GM21723 (cell line): ENCODE data around the gene MTHFD1L.

Source experiments
- ATAC-seq: cut with Tn5 transposase; IDR thresholded peaks from one replicate; pipeline ENCODE4 v1.9.1; 2021; ENCODE audit warnings: mild to moderate bottlenecking, moderate library complexity; ENCODE audit not compliant: unreplicated experiment

Gene MTHFD1L

DNA sequence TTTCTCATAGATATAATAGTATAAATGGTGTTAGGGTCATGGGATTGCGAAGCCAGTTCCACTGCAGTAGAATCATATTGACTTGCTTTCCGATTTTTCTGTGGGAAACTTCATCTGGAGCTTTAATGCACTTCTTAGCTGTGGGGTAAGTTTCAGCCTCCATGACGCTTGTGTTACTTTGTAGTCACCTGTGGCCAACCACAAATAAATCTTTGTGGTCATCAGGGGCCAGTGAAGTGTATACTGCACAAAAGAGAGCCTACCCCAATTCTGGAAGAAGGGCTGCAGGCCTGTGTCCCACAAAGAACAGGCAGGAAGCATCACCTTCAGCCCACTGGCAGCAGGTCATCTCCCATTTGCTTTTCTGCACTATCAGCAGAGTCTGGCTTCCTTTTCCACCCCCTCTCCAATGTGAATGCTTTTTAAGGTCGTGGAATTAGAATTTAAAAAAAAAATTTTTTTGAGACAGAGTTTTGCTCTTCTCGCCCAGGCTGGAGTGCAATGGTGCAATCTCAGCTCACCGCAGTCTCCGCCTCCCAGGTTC, 32.0 kb downstream of the MTHFD1L start:
- peak; percentile 49 for ATAC-seq

DNA sequence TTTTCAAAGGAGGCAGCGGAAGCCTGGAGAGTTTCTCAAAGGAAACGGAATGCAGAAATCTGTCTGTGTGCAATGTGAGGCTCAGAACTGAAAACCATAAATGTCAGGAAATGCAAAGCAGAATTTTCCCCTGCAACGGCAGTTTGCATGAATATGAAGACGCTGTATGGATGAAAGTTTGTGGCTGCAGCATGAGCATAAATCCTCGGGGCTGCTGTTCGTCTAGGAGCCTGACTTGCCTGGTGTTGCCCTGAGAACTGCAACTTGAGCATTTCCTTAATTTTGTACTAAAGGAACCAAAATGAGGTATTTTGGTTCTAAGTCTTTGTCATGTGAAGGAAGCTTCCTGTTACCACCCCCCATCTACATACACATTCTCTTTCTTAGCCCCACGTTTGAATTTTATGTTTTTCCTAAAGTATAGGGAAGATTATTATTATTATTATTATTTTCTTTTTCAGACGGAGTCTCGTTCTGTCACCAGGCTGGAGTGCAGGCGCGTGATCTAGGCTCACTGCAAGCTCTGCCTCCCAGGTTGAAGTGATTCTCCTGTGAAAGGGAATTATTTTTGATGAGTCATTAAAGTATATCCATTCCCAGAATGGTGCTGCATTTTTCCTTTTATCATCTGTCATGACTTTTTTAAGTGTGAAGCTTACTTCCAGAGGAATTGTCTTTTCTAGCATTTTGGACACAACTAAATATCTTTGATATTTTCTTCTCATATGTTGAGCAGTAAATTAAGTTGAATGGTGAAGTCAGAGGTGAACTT, 33.1 kb downstream of the MTHFD1L start:
- peak; percentile 34 for ATAC-seq

DNA sequence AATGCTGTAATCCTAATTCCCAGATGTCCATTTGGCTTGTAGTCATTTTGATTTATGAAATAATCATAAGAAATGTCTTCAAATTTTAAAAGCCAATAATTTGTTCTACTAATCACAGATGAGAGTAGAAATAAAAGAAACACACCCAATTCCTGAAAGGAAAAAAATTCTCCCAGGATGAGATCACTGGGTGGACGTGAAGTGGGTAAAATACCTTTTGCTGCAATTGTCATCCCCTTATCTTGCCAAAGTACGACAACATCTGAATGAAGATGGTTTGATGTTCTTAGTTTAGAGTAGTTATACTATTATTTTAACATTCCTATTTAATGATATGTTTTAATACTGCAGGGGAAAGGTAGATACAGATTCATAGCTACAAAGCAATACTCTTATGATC, 33.7 kb downstream of the MTHFD1L start:
- no peak for ATAC-seq

- ATAC-seq = no peak
Measured at GRCh38 chr6:150900049-150900448, 34.5 kb downstream of the MTHFD1L start.

DNA sequence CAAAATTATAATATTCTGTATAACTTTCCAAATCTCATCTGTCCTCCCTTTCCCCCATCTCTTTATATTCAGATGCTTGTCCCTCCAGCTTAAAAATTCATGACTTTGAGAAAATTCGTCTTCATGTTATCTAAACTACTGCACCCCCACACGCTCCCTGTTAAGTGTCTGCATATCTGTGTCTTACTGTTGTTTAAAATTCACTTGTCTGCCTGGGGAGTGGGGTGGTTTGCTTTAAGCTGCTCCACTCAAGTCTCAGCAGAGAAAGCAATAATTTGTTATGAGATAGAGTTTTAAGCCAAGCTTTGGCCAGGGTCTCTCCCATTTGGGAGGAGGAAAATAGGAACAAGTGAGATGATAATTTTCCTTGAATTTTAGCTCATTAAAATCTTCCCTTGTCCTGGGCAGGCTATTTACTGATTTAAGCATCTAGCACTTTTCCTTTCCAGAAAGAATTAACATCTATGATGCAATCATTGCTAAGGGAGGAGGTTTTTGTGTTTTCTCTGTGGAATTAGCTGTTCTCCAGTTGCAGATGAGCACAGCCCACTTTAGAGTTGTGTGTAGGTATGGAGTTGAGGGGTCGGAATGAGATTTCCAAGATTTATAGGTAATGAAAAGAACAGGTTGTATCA, 36.8 kb downstream of the MTHFD1L start:
- no peak for ATAC-seq

DNA sequence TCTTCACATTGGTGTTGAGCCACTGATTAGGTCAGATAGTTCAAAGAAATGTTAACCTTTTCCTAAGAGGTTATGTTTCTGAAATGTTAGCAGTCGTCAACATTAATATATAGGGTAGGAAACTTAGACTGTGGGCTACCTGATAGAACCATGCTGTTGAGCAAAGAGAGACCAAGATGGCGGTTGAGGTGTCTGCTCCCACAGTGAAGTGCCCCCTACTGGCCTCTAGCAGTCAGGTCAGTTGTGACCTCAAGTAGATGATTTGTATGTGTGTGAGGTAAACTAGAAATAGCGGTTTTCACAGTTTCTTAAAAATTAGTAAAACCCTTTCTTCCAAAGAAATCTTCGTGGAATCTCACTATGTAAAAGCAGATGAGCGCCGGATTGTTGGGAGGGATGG, 40.3 kb downstream of the MTHFD1L start:
- ATAC-seq = no peak

DNA sequence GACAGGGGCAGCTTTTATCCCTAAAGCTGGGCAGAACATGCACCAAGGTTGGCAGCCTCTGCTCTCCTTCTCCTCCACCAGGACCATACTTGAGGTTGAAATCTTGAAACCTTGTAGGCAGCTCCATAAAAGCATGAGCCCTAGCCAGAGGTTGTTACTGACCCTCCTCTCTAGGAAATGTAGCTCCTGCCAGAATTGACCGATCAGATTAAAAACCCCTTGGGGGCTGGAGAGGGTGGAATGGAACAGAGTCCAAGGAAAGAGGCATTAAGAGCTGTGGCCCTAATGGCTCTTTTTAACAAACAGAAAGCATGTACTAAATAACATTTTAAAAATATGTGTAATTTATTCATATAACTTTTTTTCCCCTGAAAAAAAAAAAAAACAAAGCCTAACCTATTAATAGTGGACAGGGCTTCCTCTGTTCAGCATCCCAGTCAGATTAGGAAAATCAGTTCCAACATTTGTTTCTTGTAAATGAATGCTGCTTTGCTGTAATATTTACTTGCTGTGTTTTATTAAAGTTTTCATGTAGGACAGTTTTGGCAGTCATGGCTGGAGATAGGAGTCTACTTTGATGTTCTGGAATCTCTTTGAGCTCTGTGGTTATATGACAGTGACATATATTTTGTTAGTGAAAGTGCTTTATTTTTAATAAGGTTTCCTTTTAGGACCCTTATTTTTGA, 41.3 kb downstream of the MTHFD1L start:
- no peak for ATAC-seq

DNA sequence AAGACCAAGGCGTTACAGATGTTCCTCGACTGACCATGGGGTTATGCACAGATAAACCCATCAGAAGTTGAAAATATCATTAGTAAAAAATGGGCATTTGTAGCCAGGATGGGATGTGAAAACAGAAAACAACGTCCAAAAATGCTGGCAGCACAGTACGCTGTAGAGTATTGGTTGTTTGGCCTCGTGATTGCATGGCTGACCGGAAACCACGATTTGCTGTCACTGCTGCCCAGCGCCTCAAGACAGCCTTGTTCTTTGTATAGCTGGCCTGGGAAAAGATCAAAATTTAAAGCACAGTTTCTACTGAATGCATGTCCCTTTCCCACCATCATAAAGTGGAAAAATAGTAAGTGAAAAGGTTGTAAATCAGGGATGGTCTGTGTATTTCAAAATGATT, 41.9 kb downstream of the MTHFD1L start:
- no peak for ATAC-seq

DNA sequence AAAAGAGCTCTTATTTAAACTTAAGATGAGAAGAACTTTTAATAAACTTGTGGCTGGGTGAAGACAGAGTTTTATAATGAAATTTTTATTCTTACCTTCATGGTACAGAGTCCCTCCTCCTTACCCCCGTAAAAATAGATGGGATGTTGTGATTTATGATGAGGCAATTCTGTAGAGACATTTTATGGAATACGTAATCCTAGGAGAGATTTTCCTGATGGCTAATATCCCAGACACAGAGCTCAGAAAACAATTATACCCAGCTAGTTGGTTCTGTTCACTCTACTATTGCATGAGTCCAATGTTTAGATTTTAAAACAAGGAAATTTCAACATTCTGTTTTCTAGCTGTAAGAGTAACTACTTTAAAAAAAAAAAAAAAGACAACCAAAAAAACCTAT, 43.4 kb downstream of the MTHFD1L start:
- no peak for ATAC-seq

DNA sequence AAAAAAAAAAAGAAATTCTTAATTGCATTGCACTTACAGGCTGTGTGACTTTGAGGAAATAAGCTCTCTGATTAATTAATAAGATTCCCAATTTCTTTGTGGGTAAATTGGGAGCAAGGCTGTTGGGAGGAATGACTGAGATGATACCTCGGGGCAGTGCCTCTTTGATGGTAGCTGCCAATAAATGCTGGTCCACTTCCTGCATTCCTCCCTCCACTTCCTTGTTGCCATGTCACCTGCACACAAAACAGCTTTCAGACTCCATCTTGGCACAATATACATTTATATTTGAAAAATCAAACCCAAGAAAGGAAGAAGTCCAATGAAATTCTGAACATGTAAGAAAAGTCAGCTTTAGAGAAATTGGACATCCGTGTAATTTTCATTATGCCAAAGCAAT, 45.1 kb downstream of the MTHFD1L start:
- no peak for ATAC-seq

- ATAC-seq = no peak
Measured at GRCh38 chr6:150914372-150914771, 48.9 kb downstream of the MTHFD1L start.

DNA sequence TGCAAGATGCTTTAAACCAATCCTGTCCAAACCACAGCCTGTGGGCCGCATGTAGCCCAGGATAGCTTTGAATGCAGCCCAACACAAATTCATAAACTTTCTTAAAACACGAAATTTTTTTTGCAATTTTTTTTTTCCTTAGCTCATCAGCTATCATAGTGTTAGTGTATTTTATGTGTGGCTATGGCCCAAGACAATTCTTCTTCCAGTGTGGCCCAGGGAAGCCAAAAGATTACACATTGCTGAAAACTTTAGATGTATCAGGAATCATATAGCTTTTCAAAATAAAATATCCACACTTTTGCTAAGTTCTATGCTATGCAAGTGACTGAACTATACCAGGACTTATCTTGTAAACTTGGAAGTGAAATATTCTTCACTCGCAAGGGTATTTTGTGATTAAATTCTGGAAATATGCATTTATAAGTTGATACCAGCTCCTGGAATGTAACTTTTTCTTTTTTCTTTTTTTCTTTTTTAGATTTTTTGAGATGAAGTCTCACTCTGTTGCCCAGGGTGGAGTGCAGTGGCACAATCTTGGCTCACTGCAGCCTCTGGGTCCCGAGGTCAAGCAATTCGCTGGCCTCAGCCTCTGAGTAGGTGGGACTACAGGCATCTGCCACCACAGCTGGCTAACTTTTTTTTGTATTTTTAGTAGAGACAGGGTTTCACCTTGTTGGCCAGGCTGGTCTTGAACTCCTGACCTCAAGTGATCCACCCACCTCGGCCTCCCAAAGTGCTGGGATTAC, 49.8 kb downstream of the MTHFD1L start:
- ATAC-seq = no peak

GRCh38 chr6:150915880-150916265, 50.4 kb downstream of the MTHFD1L start:
- ATAC-seq = no peak

- no peak for ATAC-seq
Measured at GRCh38 chr6:150919938-150920337, 54.4 kb downstream of the MTHFD1L start.

DNA sequence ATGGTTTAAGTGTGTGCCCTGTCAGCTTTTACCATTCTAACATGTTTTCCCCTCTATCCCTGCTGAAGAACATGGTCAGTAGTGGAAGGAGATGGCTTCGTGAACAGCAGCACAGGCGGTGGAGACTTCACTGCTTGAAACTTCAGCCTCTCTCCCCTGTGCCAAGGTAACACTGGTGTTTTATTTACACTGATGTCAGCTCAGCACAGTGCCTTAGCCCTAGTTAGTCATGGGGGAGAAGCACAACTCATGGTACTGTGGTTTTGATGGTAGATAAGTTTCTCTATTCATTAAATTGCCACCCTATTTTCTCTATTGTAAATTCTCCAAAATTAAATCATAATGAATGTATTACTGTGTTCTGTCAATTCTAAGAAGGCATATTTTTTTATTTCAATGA, 56.6 kb downstream of the MTHFD1L start:
- no peak for ATAC-seq

DNA sequence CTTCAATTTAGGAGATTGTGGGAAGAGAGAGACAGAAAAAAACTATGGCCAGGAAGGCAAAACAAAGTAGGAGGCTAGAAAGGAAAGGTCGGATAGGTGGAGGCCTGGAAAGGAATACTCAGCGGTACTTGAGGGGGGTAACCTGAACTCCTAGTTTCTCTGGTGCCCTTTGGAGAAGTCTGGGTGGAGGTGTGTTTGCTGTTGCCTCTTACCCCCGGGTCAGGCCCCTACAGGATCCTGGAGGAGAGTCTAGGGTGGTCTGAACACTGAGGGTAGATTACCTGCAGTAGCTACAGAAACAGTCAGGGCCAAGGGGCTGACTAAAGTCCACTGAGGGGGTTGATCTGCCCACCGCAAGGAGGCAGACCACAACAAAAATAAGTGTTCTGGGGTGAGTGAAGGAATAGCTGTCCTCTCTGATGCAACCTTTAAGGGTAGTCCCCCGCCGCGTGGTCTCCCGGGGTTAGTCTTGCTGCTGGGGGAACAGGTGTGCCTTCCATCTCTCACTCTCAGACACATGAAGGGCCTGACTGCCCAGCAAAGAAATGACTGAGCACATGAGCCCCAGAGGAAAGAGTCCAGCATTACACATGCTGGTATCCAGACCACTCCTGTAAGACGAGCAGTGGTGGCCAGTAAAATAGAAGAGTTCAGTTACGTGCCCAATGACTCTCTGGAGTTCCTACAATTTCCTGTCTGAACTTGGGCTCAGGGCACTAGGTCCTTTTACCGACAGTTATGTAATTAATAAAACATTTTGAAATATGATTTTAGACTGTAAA, 59.5 kb downstream of the MTHFD1L start:
- ATAC-seq = no peak

- no peak for ATAC-seq
Measured at GRCh38 chr6:150925590-150925928, 60.1 kb downstream of the MTHFD1L start.

DNA sequence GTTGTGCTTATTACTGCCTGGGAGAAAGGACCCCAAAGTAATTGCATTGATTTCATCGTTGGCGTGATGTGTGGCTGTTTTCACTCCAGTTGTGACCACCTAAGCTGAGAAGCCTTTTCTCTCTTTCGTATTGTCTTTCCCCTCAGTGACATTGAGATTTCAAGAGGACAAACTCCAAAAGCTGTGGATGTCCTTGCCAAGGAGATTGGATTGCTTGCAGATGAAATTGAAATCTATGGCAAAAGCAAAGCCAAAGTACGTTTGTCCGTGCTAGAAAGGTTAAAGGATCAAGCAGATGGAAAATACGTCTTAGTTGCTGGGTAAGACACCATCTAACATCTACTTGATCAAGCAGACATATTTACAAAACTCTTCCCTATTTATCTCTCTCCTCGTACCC, 60.5 kb downstream of the MTHFD1L start:
- no peak for ATAC-seq

- ATAC-seq = no peak
Measured at GRCh38 chr6:150928882-150929281, 63.4 kb downstream of the MTHFD1L start.

GRCh38 chr6:150929416-150929815, 63.9 kb downstream of the MTHFD1L start:
- ATAC-seq = no peak
